ENCODE measurements around the gene ZNHIT1. TPM values are rescaled to one million over a fixed set of nuclear protein-coding genes. Genes with fewer than 3 reads are reported as not detected.
A peak's percentile ranks its signal among the peaks of the same experiment; 100 is the strongest.

ZNHIT1 gene
- total RNA-seq, 2 experiments from 2014 or later, result 56.6 to 57.1 TPM

DNA sequence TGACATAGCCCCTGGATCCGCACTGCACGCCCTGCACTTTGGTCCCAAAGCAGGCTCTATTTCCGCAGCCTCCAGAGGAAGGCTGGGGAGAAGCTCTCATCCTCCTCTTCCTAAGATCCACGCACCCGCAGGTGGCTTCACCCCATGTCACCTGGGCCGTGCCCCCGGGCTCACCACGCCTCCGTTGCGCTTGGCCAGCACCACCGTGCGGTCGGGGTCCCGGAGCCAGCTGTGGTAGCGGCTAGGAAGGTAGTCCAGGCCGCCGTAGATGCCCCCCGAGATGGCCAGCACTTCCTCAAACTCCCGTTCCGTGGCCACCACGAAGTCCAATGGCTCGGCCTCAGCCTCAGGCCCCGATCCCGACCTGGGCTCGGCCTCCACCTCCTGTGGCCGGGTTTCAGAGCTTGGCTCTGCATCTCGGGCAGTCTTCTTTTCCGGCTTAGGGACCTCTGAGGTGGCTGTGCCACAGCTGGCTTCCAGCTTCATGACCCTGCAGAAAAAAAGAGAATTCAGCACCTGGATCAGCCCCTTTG lies 43.6 kb upstream of the ZNHIT1 start:
- Mint-ChIP-seq H3K27me3 (peaks cover 92% of the 10 kb centered on the region), H3K9me3 (ENCODE audit: low read depth) (no peaks in the 10 kb centered on the region), H3K4me1 (peaks cover 32% of the 10 kb centered on the region), H3K27ac (no peak overlapping the region), H3K4me3 (peak overlapping the region; percentile 17), H3K36me3 (no peaks in the 10 kb centered on the region)
- DNase-seq (no peak), ATAC-seq (no peak)
- CTCF ChIA-PET, result interaction anchor here (0.7 to 3.1 kb wide), 16 partner anchors 9 to 1795 kb away, joined by 3 to 37 read pairs (median 4); partner anchors contain the start of genes AP1S1, PLOD3, SLC12A9 and VGF

DNA sequence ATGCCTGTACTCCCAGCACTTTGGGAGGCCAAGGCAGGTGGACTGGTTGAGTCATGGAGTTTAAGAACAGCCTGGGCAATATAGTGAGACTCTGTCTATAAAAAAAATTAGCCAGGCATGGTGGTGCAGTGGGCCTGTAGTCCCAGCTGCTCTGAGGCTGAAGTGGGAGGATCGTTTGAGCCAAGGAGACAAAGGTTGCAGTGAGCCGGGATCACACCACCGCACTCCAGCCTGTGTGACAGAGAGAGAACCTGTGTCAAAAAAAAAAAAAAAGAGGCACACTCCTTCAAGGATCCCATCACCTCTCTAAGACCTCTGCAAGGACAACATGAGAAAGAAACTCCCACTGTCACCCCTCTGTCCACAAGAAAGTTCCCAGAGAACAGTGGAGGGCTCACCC lies 42.3 kb upstream of the ZNHIT1 start:
- H3K9me3 Mint-ChIP-seq (ENCODE audit: low read depth), result no peaks in the 10 kb centered on the region
- CTCF ChIA-PET, result interaction anchor here (2.5 to 4.0 kb wide), 4 partner anchors 13 to 68 kb away, joined by 7 to 24 read pairs (median 15); no protein-coding TSS in a partner anchor
- no peak overlapping the region for H3K27ac Mint-ChIP-seq
- H3K36me3 Mint-ChIP-seq, result no peaks in the 10 kb centered on the region
- H3K4me1 Mint-ChIP-seq, result peaks cover 22% of the 10 kb centered on the region
- H3K27me3 Mint-ChIP-seq, result peaks cover 83% of the 10 kb centered on the region
- no peak overlapping the region for H3K4me3 Mint-ChIP-seq
- DNase-seq (no peak), ATAC-seq (no peak)

GRCh38 chr7:101177644-101178043 lies 40.3 kb upstream of the ZNHIT1 start:
- Mint-ChIP-seq H3K4me1 (peaks cover 15% of the 10 kb centered on the region), H3K27ac (no peak overlapping the region), H3K27me3 (peaks cover 78% of the 10 kb centered on the region), H3K36me3 (no peaks in the 10 kb centered on the region), H3K4me3 (no peak overlapping the region), H3K9me3 (ENCODE audit: low read depth) (no peaks in the 10 kb centered on the region)
- ATAC-seq (no peak), DNase-seq (no peak)
- CTCF ChIA-PET, result interaction anchor here (1.0 to 4.0 kb wide), 5 partner anchors 14 to 66 kb away, joined by 3 to 24 read pairs (median 7); no protein-coding TSS in a partner anchor

DNA sequence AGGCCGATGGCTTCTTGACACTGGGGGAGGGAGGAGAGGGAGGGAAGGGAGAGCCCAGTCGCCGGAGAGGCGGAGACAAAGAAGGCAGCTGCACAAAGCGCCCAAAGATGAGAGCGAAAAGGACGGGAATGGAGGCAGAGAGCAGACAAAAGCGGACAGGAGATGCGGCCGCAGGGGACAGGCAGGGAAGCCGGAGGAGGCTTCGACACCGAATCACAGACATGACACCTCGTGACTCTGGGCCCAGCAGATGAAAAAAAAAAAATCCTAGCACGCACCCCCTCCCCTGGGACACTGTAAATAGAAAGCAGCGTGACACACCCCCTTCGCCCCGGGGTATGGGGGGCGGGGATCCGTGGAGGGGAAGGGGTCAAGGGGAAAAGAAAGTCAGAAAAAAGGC lies 38.8 kb upstream of the ZNHIT1 start:
- H3K27ac Mint-ChIP-seq, result no peak overlapping the region
- CTCF ChIA-PET, result interaction anchor here (1.6 to 4.0 kb wide), 2 partner anchors 13 to 35 kb away, joined by 5 to 24 read pairs; no protein-coding TSS in a partner anchor
- no peak for DNase-seq

GRCh38 chr7:101179713-101180112 lies 38.3 kb upstream of the ZNHIT1 start:
- ATAC-seq (no peak), DNase-seq (no peak)
- CTCF ChIA-PET, result interaction anchor here (1.0 to 1.6 kb wide), 2 partner anchors 11 to 36 kb away, joined by 3 to 5 read pairs; no protein-coding TSS in a partner anchor
- H3K4me1 Mint-ChIP-seq, result peaks cover 3% of the 10 kb centered on the region
- H3K4me3 Mint-ChIP-seq, result no peak overlapping the region
- no peaks in the 10 kb centered on the region for H3K9me3 Mint-ChIP-seq (ENCODE audit: low read depth)
- no peaks in the 10 kb centered on the region for H3K36me3 Mint-ChIP-seq
- H3K27ac Mint-ChIP-seq, result no peak overlapping the region
- peaks cover 63% of the 10 kb centered on the region for H3K27me3 Mint-ChIP-seq

More for the DNA sequence above, 38.8 kb upstream of the ZNHIT1 start:
- Mint-ChIP-seq H3K27me3 (peaks cover 67% of the 10 kb centered on the region), H3K9me3 (ENCODE audit: low read depth) (no peaks in the 10 kb centered on the region), H3K36me3 (no peaks in the 10 kb centered on the region), H3K4me3 (no peak overlapping the region), H3K4me1 (peaks cover 6% of the 10 kb centered on the region)
- no peak for ATAC-seq

GRCh38 chr7:101180130-101180755 lies 37.7 kb upstream of the ZNHIT1 start, which contains the start of gene NAT16:
NAT16 (minus strand) TSS chr7:101180293; CDS start chr7:101174807, 5,486 bp downstream.
- no peak within 1 kb of the TSS for H3K4me3 Mint-ChIP-seq
- CTCF ChIA-PET, result interaction anchor here (1.0 to 1.6 kb wide), 2 partner anchors 11 to 36 kb away, joined by 3 to 5 read pairs; no protein-coding TSS in a partner anchor
- no peak for DNase-seq
- peaks cover 63% of the 10 kb centered on the region for H3K27me3 Mint-ChIP-seq
- no peaks in the 10 kb centered on the region for H3K9me3 Mint-ChIP-seq (ENCODE audit: low read depth)
- peaks cover 3% of the 10 kb centered on the region for H3K4me1 Mint-ChIP-seq
- no peak within 1 kb of the TSS for H3K27ac Mint-ChIP-seq
- H3K36me3 Mint-ChIP-seq, result no peaks in the 10 kb centered on the region
- ATAC-seq, result no peak

DNA sequence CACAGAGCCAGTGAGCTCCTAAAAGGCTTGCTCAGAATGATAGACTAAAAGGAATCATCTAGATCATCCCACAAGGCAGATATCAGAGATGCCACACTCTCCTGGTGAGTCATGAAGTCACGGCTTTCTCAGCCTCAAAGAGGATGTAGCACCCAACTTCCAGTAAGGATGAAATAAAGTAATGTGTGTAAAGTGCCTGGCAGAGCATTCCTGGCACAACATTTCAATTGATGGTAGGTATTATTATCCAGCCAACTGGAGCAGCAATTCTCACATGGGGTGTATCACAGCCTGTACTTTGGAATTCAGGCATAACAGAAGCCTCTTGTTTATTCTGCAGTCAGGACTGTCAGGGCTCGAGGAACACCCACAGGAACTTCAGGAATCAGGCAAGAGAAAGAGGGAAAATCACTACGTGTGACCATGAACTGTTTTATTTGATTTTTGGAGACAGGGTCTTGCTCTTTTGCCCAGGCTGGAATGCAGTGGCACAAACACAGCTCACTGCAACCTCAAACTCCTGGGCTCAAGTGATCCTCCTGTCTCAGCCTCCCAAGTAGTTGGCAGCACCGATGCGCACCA lies 32.6 kb upstream of the ZNHIT1 start:
- H3K27ac Mint-ChIP-seq, result no peak overlapping the region
- DNase-seq (no peak), ATAC-seq (no peak)
- no peaks in the 10 kb centered on the region for H3K36me3 Mint-ChIP-seq
- CTCF ChIA-PET, result interaction anchor here (1.2 to 1.9 kb wide), 5 partner anchors 15 to 106 kb away, joined by 3 to 6 read pairs (median 4); no protein-coding TSS in a partner anchor
- peaks cover 32% of the 10 kb centered on the region for H3K27me3 Mint-ChIP-seq
- H3K4me1 Mint-ChIP-seq, result peaks cover 3% of the 10 kb centered on the region
- no peaks in the 10 kb centered on the region for H3K9me3 Mint-ChIP-seq (ENCODE audit: low read depth)
- H3K4me3 Mint-ChIP-seq, result no peak overlapping the region

- Mint-ChIP-seq H3K4me3 (no peak overlapping the region), H3K36me3 (no peaks in the 10 kb centered on the region), H3K27me3 (peaks cover 25% of the 10 kb centered on the region), H3K4me1 (peaks cover 3% of the 10 kb centered on the region), H3K9me3 (ENCODE audit: low read depth) (no peaks in the 10 kb centered on the region), H3K27ac (no peak overlapping the region)
- DNase-seq (no peak), ATAC-seq (no peak)
- CTCF ChIA-PET, result interaction anchor here (0.7 to 2.0 kb wide), 5 partner anchors 12 to 1027 kb away, joined by 3 to 6 read pairs (median 3); partner anchors contain the start of gene TRAPPC14
Observed at GRCh38 chr7:101186194-101186593, 31.8 kb upstream of the ZNHIT1 start.

DNA sequence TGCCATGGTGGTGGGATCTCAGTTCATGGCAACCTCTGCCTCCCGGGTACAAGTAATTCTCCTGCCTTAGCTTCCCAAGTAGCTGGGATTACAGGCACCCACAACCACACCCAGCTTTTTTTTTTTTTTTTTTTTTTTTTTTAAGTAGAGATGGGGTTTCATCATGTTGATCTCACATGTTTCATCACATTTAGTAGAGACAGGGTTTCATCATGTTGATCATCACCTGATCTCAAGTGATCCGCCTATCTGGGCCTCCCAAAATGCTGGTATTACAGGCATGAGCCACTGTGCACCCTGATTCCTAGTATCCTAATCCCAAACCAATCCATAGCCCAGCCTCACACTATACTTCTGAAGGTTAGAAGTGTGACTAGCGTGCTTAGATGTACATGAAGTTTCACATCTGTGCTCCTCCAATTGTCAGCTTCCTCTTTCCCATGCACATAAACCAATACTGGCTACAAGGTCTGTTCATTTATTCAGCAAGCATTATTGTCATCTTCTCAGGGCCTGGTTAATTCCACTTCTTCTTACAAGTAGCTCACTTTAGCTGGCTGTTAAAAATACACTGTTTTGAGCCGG lies 31.0 kb upstream of the ZNHIT1 start:
- Mint-ChIP-seq H3K9me3 (ENCODE audit: low read depth) (no peaks in the 10 kb centered on the region), H3K27me3 (peaks cover 22% of the 10 kb centered on the region), H3K27ac (no peak overlapping the region), H3K4me3 (no peak overlapping the region), H3K36me3 (no peaks in the 10 kb centered on the region), H3K4me1 (peaks cover 3% of the 10 kb centered on the region)
- no peak for ATAC-seq
- CTCF ChIA-PET, result interaction anchor here (0.6 to 2.0 kb wide), 5 partner anchors 13 to 1028 kb away, joined by 3 to 6 read pairs (median 3); partner anchors contain the start of gene TRAPPC14
- DNase-seq, result no peak

- CTCF ChIA-PET, result interaction anchor here (6.5 kb wide), 1 partner anchor 45 kb away, joined by 111 read pairs; no protein-coding TSS in a partner anchor
- Mint-ChIP-seq H3K36me3 (no peaks in the 10 kb centered on the region), H3K4me3 (no peak overlapping the region), H3K27ac (no peak overlapping the region), H3K9me3 (ENCODE audit: low read depth) (no peaks in the 10 kb centered on the region), H3K27me3 (peaks cover 13% of the 10 kb centered on the region), H3K4me1 (peaks cover 2% of the 10 kb centered on the region)
- ATAC-seq, result no peak
- no peak for DNase-seq
Observed at GRCh38 chr7:101189109-101189508, 28.9 kb upstream of the ZNHIT1 start.

- Mint-ChIP-seq H3K27me3 (peaks cover 13% of the 10 kb centered on the region), H3K27ac (no peak overlapping the region), H3K4me3 (no peak overlapping the region), H3K4me1 (peaks cover 4% of the 10 kb centered on the region), H3K9me3 (ENCODE audit: low read depth) (no peaks in the 10 kb centered on the region), H3K36me3 (no peaks in the 10 kb centered on the region)
- DNase-seq (no peak), ATAC-seq (no peak)
- CTCF ChIA-PET, result interaction anchor here (0.7 to 6.5 kb wide), 3 partner anchors 52 to 99 kb away, joined by 5 to 111 read pairs (median 8); no protein-coding TSS in a partner anchor
Observed at GRCh38 chr7:101195884-101196283, 22.1 kb upstream of the ZNHIT1 start.

DNA sequence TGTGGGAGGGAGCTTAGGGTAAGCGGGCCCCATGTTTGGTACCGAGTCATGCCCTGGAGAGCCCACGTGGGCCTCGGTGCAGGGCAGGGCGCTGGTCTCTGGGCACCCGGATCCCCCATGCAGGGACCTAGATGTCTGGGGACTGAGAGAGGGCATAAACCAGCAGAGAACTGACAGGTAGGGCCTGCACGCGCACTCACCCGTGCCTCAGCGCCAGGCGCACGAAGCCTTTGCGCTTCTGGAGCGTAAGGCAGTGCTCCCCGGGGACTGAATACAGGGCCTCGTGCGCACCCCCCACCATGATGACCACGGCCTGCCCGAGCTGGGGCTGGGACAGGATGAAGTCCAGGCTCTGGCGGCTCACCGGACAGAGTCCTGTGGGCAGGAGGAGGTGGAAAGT lies 20.0 kb upstream of the ZNHIT1 start:
- Mint-ChIP-seq H3K36me3 (no peaks in the 10 kb centered on the region), H3K9me3 (ENCODE audit: low read depth) (no peaks in the 10 kb centered on the region), H3K4me3 (no peak overlapping the region), H3K27ac (no peak overlapping the region), H3K27me3 (peaks cover 33% of the 10 kb centered on the region), H3K4me1 (peaks cover 4% of the 10 kb centered on the region)
- DNase-seq (no peak), ATAC-seq (no peak)
- CTCF ChIA-PET, result no interaction called here

GRCh38 chr7:101198476-101198875 lies 19.5 kb upstream of the ZNHIT1 start:
- Mint-ChIP-seq H3K4me1 (peaks cover 4% of the 10 kb centered on the region), H3K36me3 (no peaks in the 10 kb centered on the region), H3K27ac (no peak overlapping the region), H3K9me3 (ENCODE audit: low read depth) (no peaks in the 10 kb centered on the region), H3K4me3 (no peak overlapping the region), H3K27me3 (peaks cover 36% of the 10 kb centered on the region)
- ATAC-seq, result no peak
- CTCF ChIA-PET, result no interaction called here
- no peak for DNase-seq
